HG03108 (cell line): ENCODE results near the gene RPUSD4.

ENCODE experiments used
- ATAC-seq: cut with Tn5 transposase; IDR thresholded peaks from one replicate; pipeline ENCODE4 v1.9.1; 2021; ENCODE audit warnings: moderate library complexity; ENCODE audit not compliant: unreplicated experiment

The RPUSD4 gene

DNA sequence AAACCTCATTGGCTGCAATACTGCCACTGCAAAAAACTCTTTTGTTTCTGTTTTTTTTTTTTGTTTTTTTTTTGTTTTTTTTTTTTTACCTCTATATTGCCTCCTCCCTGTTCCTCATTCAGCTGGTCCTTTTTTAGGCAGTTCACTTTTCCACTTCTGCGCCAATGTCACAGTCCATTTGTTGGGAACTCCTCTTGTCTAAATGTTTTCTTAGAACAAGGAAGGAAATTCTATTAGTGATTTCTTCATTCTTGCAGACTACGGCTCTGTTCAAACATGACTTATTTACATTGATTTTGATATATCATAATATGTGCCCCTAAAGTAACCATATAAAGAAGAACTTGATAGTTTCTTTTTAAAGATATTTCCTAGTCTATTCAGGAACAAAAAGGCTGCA, 3.0 kb upstream of the RPUSD4 start:
- no peak for ATAC-seq

DNA sequence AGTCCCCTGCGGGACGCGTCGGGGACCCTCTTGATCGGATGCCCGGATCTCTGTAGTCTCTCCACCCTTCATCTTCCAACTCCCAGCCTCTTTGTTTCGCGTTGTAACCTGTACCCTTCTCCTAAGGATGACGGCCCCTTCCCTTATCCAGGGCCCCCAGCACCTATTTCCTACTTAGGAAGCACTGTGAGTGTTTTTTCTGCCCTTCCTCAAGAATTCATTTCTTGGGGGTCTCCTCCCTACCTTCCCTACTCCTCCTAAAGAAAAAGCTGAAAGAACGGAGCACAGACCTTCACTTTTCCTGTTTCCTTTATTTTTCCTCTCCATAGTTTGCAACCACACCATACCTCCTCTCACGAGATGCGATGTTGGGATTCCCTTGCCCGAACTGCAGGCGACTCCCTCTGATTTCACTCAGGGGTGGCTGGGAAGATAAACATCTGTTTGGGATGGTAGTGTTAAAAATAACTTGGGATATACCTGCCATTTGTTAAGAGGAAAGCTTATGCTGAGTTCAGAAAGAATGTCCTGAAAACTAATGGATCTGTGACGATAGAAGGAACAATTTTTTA, 725 bp upstream of the RPUSD4 start:
- no peak for ATAC-seq

DNA sequence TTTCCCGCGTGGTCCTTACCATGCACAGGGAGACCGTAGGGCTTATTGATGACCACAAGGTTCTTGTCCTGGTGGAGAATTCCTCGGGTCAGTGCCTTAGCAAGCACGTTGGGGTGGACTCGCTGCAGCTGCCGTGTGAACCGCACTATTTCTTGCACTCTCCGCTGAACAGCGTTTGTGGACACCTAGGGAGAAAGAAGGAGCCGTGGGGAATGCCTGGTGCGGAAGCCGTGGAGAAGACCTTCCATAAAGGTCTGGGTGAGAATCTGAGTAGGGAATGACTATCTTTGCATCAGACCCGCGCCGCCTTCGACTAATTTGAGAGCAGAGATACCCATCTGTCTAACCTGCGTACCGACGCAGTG, 597 bp downstream of the RPUSD4 start:
- ATAC-seq, result no peak

DNA sequence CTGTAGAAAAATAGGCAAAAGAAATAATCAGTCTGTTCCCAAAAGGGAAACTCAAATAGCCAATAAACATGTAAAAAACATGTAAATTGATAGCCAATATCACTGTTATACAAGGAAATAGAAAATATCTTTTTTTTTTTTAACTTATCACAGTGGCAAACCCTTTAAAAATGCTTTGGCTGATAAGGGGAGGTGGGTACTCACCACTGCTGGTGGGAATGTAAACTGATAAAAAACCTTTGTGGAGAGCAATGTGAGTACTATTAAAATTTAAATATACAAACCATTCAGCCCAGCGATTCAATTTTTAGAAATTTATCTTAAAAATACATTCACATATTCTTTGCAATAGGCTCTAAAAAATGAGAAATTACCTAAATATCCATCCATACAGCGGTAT, 3.6 kb downstream of the RPUSD4 start:
- ATAC-seq, result no peak

DNA sequence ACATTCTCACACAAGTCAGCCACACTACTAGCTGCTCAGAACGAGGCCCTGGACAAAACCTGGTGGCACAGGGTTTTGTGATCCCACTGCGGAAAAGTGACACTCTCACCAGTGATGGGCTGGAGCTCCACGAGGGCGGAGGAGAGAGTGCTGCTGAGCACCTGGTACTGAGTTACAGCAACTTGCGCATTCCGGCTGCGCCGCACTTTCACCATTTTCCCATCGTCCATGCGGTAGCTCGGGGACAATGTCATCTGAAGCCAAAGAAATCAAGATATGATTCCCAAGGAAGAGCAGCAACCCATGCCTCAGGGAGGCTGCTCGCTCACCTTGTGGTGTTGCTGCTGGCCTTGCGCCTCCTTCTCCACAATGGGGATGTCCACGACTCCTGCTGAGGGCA, 6.1 kb downstream of the RPUSD4 start:
- ATAC-seq, result no peak

DNA sequence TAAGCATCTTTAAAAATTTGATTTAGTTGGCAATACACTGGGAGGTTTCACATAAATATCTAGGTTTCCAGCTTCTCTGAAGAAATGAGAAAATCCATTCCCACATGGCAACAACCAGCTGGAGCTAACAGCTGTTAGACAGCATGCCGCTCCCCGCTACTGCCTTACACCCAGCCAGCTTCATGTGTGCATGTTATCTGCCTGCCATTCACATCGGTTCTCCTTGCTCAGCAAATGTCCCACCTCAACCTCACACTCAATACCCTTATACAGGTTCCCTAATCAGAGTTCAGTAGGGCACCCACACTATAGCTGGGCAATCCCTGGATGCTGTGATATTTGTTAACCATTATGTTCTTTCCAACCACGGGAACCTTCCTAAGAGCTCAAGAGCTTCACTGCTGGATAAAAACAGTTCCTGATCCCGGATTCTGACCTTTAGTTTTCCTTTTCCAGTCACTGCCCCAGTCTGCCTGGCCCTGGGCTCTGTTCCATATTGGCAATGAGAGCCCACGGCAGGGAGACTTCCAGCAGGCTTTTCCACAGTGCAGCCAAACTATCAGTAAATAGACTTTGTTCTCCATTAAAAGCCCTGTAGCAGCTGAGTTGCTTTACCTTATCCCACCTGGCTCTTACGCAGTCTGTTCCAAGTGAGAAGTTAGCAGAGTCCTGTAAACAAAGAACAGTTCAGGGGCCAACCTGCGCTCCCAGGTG, 8.6 kb downstream of the RPUSD4 start:
- ATAC-seq, result no peak

DNA sequence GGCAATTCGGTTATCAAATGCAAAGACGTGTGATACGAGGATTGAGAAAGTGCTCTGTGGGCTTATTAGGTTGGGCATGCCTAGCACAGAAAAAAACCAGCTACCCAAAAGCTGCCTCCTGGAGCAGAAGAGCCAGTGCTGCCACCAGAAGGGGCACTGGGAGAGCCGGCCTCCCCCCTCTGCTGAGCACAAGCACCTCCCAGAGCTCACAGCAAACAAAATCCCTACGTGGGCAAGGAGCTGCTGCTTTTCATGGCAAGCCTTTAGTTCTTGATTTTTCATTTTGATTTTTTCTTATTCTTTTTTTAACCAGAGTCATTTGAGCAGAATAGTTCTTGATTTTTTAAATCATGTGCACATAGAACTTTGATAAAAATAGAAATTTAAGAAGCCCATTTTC, 12.8 kb downstream of the RPUSD4 start:
- no peak for ATAC-seq

DNA sequence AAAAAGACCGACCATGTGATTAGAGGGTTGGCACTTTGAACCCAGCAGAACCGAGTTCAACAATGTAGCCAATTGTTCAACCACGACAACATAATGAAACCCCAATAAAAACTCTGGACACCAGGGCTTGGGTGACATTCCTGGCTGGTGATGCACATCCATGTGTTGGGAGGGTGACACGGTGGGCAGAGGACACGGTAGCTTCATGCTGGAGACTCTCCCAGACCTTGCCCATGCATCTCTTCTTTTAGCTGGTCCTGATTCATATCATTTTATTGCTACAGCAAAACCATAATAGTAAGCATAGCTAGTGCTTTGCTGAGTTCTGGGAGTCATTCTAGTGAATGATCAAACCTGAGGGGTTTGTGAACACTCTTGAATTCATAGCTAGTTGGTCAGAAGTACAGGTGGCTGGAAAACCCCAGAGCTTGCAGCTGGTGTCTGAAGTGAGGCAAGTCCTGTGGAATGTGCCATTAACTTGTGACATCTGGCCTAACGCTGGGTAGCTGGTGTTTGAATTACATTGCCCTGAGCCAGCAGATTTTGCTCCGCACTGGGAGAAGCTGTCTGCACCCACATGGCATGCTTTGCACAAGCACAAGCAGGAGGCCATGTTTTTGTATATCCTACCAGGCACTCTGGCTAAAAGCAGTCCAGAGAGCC, 14.0 kb downstream of the RPUSD4 start:
- no peak for ATAC-seq

DNA sequence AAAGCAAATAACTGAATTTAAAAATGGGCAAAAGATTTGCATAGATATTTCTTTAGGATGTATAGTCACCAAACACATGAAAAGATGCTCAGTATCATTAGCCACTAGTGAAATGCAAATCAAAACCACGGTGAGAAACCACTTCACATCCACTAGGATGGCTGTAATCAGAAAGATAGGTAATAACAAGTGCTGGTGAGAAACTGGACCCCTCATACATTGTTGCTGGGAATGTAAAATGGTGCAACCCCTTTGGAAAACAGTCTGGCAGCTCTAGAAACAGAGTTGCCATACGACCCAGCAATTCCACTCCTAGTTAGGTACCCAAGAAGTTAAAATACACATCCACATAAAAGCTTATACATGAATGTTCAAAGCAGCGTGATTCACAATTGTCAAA, 16.3 kb downstream of the RPUSD4 start:
- ATAC-seq, result no peak

DNA sequence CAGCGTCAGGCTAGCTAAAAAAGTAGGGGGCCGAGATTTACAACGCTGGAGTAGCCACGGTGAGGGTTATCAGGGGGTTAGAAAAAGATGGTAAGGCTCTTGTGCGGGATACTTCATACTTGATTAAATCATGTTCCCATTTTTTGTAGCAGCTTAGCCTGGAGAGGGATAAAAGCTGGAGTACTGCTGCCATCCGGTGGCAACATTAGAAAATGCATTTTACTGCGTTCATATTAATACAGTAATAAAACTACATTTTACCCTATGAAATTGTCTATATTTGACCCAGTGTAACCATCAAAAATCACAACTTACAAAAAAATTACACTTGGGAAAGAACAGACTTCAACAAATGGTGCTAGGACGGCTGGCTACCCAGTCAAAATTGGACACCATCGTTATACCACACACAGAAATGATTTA, 17.3 kb downstream of the RPUSD4 start:
- ATAC-seq, result no peak

DNA sequence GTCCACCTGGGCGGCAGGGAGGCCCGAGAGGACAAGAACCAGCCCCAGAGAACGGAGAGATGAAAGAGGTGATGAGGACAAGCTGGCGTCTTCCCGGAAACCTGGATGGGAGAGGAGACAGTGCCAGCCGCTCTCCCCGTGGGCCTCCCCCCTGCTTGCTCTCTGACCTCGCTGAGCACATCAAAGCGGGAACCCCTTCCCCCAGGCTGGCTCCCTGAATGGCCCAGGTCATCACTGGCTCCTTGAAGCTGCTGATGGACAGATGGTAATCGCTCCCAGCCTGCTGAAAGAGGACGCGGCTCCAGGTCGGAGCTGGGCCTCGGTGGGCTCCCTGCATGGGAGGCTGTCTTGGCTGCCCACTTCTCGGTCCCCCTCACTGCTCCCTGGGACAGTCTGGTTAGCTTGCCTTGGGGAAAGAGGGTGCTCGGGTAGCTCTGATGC, 18.4 kb downstream of the RPUSD4 start:
- no peak for ATAC-seq

DNA sequence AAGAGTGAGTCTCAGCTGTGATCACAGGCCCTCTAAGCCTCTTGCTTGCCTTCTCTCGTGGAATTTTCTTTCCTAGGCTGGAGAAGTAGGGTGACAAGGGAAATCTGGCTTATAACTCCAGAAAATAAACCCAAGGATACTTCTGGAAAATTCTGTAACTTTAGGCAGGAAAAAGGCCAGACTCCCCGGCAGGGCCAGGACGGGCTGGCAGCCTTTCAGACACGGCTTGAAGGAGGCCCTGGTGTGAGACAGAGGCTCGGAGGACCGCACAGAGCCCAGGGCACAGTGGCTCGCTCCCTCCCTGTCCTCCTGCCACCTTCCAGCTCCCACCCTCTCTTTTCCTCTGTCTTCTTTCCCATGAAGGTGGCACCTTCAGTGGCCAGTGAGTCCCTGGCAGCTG, 19.1 kb downstream of the RPUSD4 start:
- ATAC-seq, result no peak

DNA sequence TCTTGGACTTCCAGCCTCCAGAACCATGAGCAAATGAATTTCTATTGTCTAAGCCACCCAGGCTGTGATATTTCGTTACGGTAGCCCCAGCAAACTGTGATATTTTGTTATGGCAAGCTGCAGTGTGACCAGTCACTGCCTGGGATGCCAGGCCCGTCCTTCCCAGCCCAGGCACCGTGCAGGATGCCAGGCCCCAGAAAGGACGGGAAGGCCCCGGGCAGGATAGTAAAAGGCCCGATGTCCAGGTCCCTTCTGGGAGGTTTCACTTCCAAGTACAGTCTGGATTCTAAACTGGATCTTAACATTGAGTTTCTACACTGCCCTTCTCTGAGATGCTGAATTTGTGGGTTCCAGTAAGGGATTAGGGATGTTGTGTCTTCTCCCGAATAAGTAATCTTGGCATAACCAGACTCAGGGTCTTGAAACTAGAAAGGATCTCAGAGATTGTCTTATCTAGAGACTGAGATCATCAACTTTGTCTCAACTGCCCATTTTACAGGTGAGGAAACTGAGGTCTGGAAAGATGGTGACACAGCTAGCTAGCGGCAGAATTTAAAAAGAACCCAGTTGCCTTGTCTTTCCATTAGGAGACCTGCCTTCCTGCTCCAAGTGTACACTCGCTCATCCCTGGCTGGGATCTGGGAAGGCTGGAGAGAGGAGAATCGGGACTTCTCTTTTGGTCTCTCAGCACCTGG, 19.9 kb downstream of the RPUSD4 start:
- ATAC-seq, result no peak

DNA sequence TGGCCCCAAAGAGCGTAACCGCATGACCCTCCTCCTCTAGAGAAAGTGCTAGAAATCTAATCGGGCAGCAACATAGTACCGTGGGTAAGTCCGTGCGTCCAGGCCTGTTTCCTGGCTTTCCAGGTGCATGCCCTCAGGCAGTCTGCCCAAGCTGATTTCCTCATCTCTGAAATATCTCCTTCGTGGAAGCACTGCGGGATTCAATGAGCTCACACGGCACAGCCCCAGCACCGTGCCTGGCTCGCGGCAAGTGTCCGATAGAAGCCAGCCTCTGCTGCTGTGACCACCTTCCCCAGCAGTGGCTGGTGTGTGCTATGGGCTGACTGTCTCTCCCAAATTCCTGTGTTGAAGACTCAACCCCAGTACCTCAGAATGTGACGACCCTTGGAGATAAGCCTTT, 20.7 kb downstream of the RPUSD4 start:
- no peak for ATAC-seq

DNA sequence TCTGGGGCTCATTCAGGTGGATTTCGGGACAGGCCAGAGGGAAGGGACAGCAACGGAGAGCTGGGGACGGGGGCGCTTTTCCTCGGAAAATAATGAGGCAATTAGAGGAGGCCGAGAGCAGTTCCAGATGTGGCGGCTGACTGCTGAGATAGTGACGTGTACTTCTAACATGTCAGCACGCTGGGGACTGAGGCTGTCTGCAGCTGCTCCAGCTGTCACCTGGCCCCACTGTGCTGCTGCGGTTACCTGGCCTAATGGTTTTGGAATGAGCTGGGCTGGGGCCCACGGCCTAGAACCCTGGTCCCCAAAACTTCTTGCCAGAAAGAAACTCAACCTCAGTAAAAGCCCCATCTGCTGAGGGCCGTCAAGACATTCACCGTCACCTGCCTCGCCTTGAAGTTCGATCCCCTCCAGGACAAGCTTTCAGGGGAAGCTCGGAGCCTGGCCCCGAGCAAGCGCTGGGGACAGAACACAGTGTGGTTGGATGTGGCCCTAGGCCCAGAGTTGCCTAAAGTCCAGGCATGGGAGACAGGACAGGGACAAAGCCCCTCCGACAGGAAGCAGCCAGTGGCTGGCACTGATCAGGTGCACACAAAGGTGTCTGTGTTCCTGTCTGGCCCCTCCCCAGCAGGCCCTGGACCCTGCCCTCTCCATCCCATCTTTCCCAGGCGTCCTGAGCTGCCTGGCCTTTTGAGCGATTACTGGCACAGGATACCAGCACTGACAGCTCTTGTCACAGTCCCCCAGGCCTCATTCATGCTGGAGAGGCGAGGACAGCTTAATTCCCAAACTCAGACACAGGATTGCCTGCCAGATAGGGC, 22.1 kb downstream of the RPUSD4 start:
- ATAC-seq, result peak; percentile 54

DNA sequence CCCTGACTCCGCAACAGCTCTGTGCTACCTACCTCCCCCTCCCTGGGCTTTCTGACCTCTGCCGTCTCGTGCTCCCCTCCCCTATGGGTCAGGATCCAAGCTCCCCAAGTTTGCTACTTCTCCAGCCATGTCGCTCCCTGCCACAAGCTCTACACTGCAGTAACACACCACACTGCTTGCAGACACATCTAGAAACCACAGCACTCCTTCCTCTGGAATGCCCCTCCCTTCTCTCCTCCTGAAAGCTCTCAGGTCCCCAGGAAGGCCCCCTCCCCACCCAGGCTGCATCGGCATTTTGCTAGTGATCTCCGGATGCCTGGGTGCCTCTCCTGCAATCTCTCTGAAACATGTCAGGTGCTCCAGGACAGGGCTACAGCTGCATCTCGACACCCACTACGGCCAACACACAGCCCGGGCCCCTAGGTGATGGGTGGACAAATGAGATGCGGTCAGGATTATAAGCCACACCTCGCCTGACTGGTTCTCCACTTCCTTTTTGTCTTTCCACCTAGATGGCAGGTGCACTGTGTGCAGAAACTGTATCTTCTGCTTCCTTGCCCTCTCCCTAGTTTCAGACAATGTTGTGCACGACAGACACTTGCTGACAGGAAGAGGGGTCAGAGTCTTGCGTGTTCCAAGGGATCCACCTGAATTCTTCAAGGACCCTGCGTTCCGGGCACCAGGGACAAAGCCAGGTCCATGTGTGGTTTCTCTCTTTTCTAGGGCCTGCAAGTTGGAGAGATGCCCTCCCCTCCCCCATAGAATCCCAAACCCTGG, 22.9 kb downstream of the RPUSD4 start:
- peak; percentile 76 for ATAC-seq

DNA sequence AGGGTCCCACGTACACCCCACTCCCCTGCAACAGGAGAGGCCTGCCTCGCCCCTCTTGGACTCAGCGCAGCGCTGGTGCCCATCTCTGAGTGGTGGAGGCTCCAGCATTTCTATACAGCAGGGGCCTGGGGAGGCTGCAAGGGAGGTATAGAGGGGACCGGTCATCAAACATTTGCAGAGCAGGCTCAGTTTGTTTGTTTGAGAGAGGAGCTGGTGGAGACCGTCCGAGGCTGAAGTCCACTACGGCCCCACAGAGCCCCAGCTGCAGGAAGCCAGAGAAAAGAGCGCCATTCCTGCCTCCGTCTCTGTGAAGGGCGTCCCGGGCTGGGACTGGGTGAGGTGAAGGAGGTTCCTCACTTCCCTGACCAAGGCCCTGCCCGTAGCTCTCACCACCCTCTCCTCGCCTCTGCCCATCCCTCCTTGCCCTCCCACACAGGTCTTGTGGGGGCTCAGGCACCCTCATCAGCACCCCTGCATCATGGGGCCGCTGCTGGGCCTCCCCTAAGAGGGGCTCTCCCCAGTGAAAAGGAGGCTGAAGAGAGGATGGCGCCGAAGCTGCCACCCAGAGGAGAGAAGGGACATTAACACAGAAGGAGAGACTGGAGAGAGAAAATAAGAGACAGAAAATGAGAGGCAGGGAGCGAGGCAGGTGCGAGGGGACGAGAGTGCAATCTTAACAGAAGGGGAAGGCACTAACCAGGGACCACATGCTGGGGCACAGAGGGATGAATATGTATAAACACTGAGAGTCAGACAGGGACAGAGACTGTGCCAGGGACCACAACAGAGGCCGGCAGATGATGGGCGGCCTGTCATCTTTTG, 24.5 kb downstream of the RPUSD4 start:
- no peak for ATAC-seq

DNA sequence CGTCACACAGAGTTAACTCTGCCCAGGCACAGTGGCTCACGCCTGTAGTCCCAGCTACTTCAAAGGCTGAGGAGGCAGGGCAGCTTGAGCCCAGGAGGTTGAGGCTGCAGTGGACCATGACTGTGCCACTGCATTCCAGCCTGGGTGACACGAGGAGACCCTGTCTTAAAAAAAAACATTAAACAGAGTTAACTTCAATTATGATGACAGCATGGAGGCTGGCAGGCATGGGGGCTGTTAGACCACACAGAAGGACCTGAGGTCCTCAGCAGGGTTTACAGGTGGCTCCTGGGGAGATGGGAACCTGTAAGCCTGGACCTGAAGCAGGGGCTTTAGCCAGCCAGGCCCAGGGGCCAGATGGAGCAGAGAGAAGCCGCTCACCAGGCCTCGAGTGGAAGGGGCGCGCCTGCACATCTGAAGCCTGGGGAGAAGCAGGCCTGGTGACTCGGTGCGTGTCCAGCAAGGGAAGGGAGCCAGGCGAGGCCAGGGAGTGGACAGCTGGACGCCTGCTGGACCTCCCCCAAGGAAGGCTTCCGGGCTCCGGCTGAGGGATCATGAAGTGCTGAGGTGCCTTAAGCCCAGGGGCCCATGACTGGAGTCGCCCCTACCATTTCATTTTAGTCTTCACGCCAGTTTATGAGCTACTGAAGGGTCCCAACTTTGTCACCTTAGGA, 25.3 kb downstream of the RPUSD4 start:
- no peak for ATAC-seq
